SK-N-SH treated with all-trans-retinoic acid at 6 μM for 48 hours (cell line): ENCODE results near the gene BCAR3.

Source experiments
- ARNTL ChIP-seq: fragments of 450-650 bp; formaldehyde crosslinking; IDR thresholded peaks from 2 replicates; pipeline ENCODE4 v1.5.0; 2020; ENCODE audit warnings: low read depth, mild to moderate bottlenecking, moderate library complexity, borderline replicate concordance
- RARB ChIP-seq: fragments of 250-450 bp; sonication (Bioruptor Pico); IDR thresholded peaks from 2 replicates; pipeline ENCODE4 v1.8.0; 2021; ENCODE audit warnings: mild to moderate bottlenecking, moderate library complexity
- ZC3H10 ChIP-seq: fragments of 250-450 bp; sonication (Bioruptor Pico); IDR thresholded peaks from 2 replicates; pipeline ENCODE4 v1.5.1; 2021; ENCODE audit warnings: mild to moderate bottlenecking, moderate library complexity
- ZFP30 ChIP-seq: fragments of 450-650 bp; formaldehyde crosslinking; IDR thresholded peaks from 2 replicates; pipeline ENCODE4 v1.5.0; 2022; ENCODE audit warnings: mild to moderate bottlenecking, moderate library complexity
- TF ChIP-seq, protein P1 (sequence below): fragments of 250-450 bp; sonication (Bioruptor Pico); IDR thresholded peaks from 2 replicates; pipeline ENCODE4 v1.8.0; 2020; ENCODE audit warnings: mild to moderate bottlenecking, moderate library complexity, borderline replicate concordance
- TF ChIP-seq, protein P2 (sequence below): fragments of 250-450 bp; sonication (Bioruptor Pico); IDR thresholded peaks from 2 replicates; pipeline ENCODE4 v1.5.1; 2020; ENCODE audit warnings: low read depth, mild to moderate bottlenecking, moderate library complexity

DNA sequence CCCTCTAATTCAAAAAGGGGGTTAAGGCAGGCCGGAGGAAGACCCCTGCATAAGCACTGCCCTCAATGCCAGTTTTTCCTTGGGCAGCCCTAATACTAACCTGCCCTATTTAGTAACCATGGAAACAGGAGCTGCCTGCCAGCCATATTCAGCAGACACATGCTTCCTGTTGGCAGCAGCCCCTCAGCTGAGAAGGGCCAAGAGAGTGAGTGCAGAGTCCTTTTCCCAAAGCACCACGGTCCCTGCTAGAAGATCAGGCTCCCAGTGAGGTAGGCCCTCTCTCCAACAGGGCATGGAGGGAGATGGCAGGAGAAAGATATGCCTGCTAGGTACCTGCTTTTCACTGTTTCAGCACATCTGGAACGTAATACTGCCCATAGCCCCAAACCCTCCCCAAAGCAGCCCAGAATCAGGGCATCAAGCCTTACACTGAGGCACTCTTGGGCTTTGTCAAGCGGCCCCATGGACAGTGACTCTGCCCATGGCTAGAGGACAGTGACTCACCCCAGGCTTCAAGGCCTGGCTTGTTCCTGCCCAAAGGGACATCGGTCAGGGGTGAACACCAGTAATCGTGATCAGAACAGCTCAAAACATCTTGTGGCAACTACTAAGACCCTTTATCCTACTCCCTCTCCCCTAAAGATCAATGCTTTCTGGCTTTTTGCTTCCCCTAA lies 64.5 kb downstream of the BCAR3 start:
- TF ChIP-seq ZC3H10 (CRISPR knock-in tag) (no peak), ZFP30 (CRISPR knock-in tag) (no peak), RARB (CRISPR knock-in tag) (no peak), ARNTL (CRISPR knock-in tag) (no peak)
- TF ChIP-seq, protein P1, sequence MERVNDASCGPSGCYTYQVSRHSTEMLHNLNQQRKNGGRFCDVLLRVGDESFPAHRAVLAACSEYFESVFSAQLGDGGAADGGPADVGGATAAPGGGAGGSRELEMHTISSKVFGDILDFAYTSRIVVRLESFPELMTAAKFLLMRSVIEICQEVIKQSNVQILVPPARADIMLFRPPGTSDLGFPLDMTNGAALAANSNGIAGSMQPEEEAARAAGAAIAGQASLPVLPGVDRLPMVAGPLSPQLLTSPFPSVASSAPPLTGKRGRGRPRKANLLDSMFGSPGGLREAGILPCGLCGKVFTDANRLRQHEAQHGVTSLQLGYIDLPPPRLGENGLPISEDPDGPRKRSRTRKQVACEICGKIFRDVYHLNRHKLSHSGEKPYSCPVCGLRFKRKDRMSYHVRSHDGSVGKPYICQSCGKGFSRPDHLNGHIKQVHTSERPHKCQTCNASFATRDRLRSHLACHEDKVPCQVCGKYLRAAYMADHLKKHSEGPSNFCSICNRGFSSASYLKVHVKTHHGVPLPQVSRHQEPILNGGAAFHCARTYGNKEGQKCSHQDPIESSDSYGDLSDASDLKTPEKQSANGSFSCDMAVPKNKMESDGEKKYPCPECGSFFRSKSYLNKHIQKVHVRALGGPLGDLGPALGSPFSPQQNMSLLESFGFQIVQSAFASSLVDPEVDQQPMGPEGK (CRISPR knock-in tag): no peak
- TF ChIP-seq, protein P2, sequence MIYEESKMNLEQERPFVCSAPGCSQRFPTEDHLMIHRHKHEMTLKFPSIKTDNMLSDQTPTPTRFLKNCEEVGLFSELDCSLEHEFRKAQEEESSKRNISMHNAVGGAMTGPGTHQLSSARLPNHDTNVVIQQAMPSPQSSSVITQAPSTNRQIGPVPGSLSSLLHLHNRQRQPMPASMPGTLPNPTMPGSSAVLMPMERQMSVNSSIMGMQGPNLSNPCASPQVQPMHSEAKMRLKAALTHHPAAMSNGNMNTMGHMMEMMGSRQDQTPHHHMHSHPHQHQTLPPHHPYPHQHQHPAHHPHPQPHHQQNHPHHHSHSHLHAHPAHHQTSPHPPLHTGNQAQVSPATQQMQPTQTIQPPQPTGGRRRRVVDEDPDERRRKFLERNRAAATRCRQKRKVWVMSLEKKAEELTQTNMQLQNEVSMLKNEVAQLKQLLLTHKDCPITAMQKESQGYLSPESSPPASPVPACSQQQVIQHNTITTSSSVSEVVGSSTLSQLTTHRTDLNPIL (CRISPR knock-in tag): no peak
